GM12872 (cell line): ENCODE data around the gene HK3.

Experiments used
- CTCF ChIP-seq: IDR thresholded peaks from 3 replicates; pipeline ENCODE4 v1.5.1; 2011; ENCODE audit warnings: low read depth, mild to moderate bottlenecking, low read length, moderate library complexity; ENCODE audit not compliant: insufficient read depth

Gene HK3

GRCh38 chr5:176863041-176863764 lies 35.9 kb downstream of the HK3 start:
- no peak for TF ChIP-seq CTCF

- TF ChIP-seq CTCF = no peak
These were observed 36.7 kb downstream of the HK3 start for GRCh38 chr5:176862330-176862995.

- TF ChIP-seq CTCF = no peak
These were observed 37.9 kb downstream of the HK3 start for GRCh38 chr5:176861276-176861675.

GRCh38 chr5:176860381-176860780 lies 38.8 kb downstream of the HK3 start:
- no peak for TF ChIP-seq CTCF

GRCh38 chr5:176859916-176860315 lies 39.2 kb downstream of the HK3 start:
- TF ChIP-seq CTCF = no peak

GRCh38 chr5:176857894-176858273 lies 41.3 kb downstream of the HK3 start:
- no peak for TF ChIP-seq CTCF

GRCh38 chr5:176857216-176857893 lies 41.8 kb downstream of the HK3 start:
- TF ChIP-seq CTCF = no peak
